IMR-90 (cell line): ENCODE data around the gene NUP210L. TPM values are rescaled to one million over a fixed set of nuclear protein-coding genes. Genes with fewer than 3 reads are reported as not detected.

ENCODE experiments used
- ATAC-seq: fragments of 200-7000 bp; cut with Tn5 transposase; 2 replicates; pipeline ENCODE4 v1.9.1; 2020; ENCODE audit warnings: low read depth, mild to moderate bottlenecking, moderate library complexity
- BruUV-seq: library from RNA; stranded (reverse); fragments of 400-500 nt; replicated peaks from 2 replicates; lab custom pipeline; 2021; lab: Mats Ljungman, UMichigan
- CTCF ChIA-PET: fragments of 300-600 bp; formaldehyde crosslinking; extraction: SDS; loops from one replicate; lab custom pipeline; 2021; ENCODE audit warnings: antibody characterized with exemption; lab: Yijun Ruan, JAX
- POLR2A ChIA-PET: fragments of 300-600 bp; sonication (Branson Sonifier 250); formaldehyde crosslinking; loops from one replicate; lab custom pipeline; 2022; ENCODE audit warnings: antibody characterized with exemption; ENCODE audit not compliant: unreplicated experiment; lab: Charles Lee
- DNase-seq: peaks from one replicate; pipeline ENCODE4 v3.0.0; 2013
- H2AFZ ChIP-seq: replicated peaks from 2 replicates; pipeline ENCODE3; 2013; ENCODE audit warnings: low read length, mild to moderate bottlenecking; ENCODE audit not compliant: poor library complexity
- H2AK5ac ChIP-seq: 2 replicates; pipeline ENCODE4 v1.6.1; 2013; ENCODE audit warnings: low read depth, low read length, inconsistent platforms
- H2AK9ac ChIP-seq: replicated peaks from 2 replicates; pipeline ENCODE3; 2013; ENCODE audit warnings: mild to moderate bottlenecking, low read depth, low read length, moderate library complexity; ENCODE audit not compliant: poor library complexity
- H2BK120ac ChIP-seq: 2 replicates; pipeline ENCODE4 v1.6.1; 2013; ENCODE audit warnings: low read depth, low read length, inconsistent platforms
- H2BK15ac ChIP-seq: 3 replicates; pipeline ENCODE4 v1.6.1; 2013; ENCODE audit warnings: low read depth, low read length, inconsistent platforms
- H2BK20ac ChIP-seq: 2 replicates; pipeline ENCODE4 v1.6.1; 2013; ENCODE audit warnings: low read depth, mild to moderate bottlenecking, inconsistent platforms, low read length, moderate library complexity
- H2BK5ac ChIP-seq: 2 replicates; pipeline ENCODE4 v1.6.1; 2013; ENCODE audit warnings: mild to moderate bottlenecking, low read depth, low read length, inconsistent platforms; ENCODE audit not compliant: poor library complexity, severe bottlenecking
- H3K14ac ChIP-seq: replicated peaks from 2 replicates; pipeline ENCODE4 v1.6.1; 2013; ENCODE audit warnings: low read depth, low read length, inconsistent platforms
- H3K18ac ChIP-seq: 2 replicates; pipeline ENCODE4 v1.6.1; 2013; ENCODE audit warnings: low read depth, low read length, control low read depth
- H3K23ac ChIP-seq: 2 replicates; pipeline ENCODE4 v1.6.1; 2013; ENCODE audit warnings: low read depth, low read length, inconsistent platforms
- H3K27ac ChIP-seq: 2 replicates; pipeline ENCODE4 v1.5.1; 2013; ENCODE audit warnings: mild to moderate bottlenecking, control low read depth, low read length; ENCODE audit not compliant: insufficient read depth
- H3K27me3 ChIP-seq: 2 replicates; pipeline ENCODE4 v1.6.1; 2013; ENCODE audit warnings: low read length; ENCODE audit not compliant: control insufficient read depth, insufficient read depth
- H3K36me3 ChIP-seq: 2 replicates; pipeline ENCODE4 v1.6.1; 2013; ENCODE audit warnings: low read length, mixed read lengths; ENCODE audit not compliant: control insufficient read depth, insufficient read depth
- H3K4ac ChIP-seq: 2 replicates; pipeline ENCODE4 v1.6.1; 2013; ENCODE audit warnings: low read depth, low read length, inconsistent platforms
- H3K4me1 ChIP-seq: 2 replicates; pipeline ENCODE4 v1.6.1; 2013; ENCODE audit warnings: low read length, mixed read lengths; ENCODE audit not compliant: control insufficient read depth, insufficient read depth
- H3K4me2 ChIP-seq: 2 replicates; pipeline ENCODE4 v1.6.1; 2013; ENCODE audit warnings: low read depth, mild to moderate bottlenecking, control low read depth, low read length, moderate library complexity
- H3K4me3 ChIP-seq: 2 replicates; pipeline ENCODE4 v1.5.1; 2013; ENCODE audit warnings: low read depth, mild to moderate bottlenecking, control low read depth, low read length, moderate library complexity; ENCODE audit not compliant: insufficient read depth
- H3K56ac ChIP-seq: 2 replicates; pipeline ENCODE4 v1.6.1; 2013; ENCODE audit warnings: low read length, inconsistent platforms; ENCODE audit not compliant: insufficient read depth; ENCODE audit errors: extremely low read depth
- H3K79me1 ChIP-seq, 2 experiments: 2 replicates each; pipeline ENCODE4 v1.6.1; 2013; ENCODE audit warnings: low read length in 2 of 2, inconsistent platforms in 1 of 2, low read depth in 1 of 2
- H3K9ac ChIP-seq: 2 replicates; pipeline ENCODE4 v1.6.1; 2013; ENCODE audit warnings: low read depth, low read length, control low read depth
- H3K9me1 ChIP-seq: 2 replicates; pipeline ENCODE4 v1.6.1; 2013; ENCODE audit warnings: low read length, inconsistent platforms; ENCODE audit not compliant: insufficient read depth
- H3K9me3 ChIP-seq: 2 replicates; pipeline ENCODE4 v1.6.1; 2013; ENCODE audit warnings: low read length; ENCODE audit not compliant: control insufficient read depth, insufficient read depth
- H4K20me1 ChIP-seq: 2 replicates; pipeline ENCODE4 v1.6.1; 2013; ENCODE audit warnings: low read length, inconsistent platforms; ENCODE audit not compliant: insufficient read depth
- H4K5ac ChIP-seq: 2 replicates; pipeline ENCODE4 v1.6.1; 2013; ENCODE audit warnings: mild to moderate bottlenecking, low read depth, low read length, control low read depth
- H4K8ac ChIP-seq, 2 experiments: 2 replicates each; pipeline ENCODE4 v1.6.1; 2013; ENCODE audit warnings: low read depth in 2 of 2, low read length in 2 of 2, control low read depth in 1 of 2, inconsistent platforms in 1 of 2
- H4K91ac ChIP-seq: 2 replicates; pipeline ENCODE4 v1.6.1; 2013; ENCODE audit warnings: low read depth, low read length, inconsistent platforms; ENCODE audit not compliant: insufficient read depth
- CEBPB ChIP-seq: IDR thresholded peaks from 2 replicates; pipeline ENCODE4 v1.6.1; 2012; ENCODE audit warnings: low read depth, low read length, improper control_type of control experiment
- CHD1 ChIP-seq: IDR thresholded peaks from 2 replicates; pipeline ENCODE4 v1.6.1; 2012; ENCODE audit warnings: low read depth, low read length, improper control_type of control experiment
- CTCF ChIP-seq: conservative IDR thresholded peaks from 2 replicates; pipeline ENCODE4 v1.5.1; 2012; ENCODE audit warnings: mild to moderate bottlenecking, low read depth, low read length, improper control_type of control experiment
- FOS ChIP-seq: fragments of 150-350 bp; IDR thresholded peaks from 2 replicates; pipeline ENCODE4 v1.6.1; 2016; ENCODE audit warnings: low read depth, low read length
- MAFK ChIP-seq: IDR thresholded peaks from 2 replicates; pipeline ENCODE4 v1.6.1; 2012; ENCODE audit warnings: low read depth, low read length, improper control_type of control experiment
- MAZ ChIP-seq: IDR thresholded peaks from 2 replicates; pipeline ENCODE4 v1.6.1; 2012; ENCODE audit warnings: low read depth, mild to moderate bottlenecking, low read length, improper control_type of control experiment, moderate library complexity, borderline replicate concordance
- MXI1 ChIP-seq: IDR thresholded peaks from 2 replicates; pipeline ENCODE4 v1.6.1; 2012; ENCODE audit warnings: low read depth, mild to moderate bottlenecking, low read length, moderate library complexity, borderline replicate concordance
- POLR2A ChIP-seq: IDR thresholded peaks from 2 replicates; pipeline ENCODE4 v1.6.1; 2012; ENCODE audit warnings: mild to moderate bottlenecking, low read depth, low read length
- RAD21 ChIP-seq: IDR thresholded peaks from 2 replicates; pipeline ENCODE4 v1.6.1; 2012; ENCODE audit warnings: low read length, improper control_type of control experiment
- RCOR1 ChIP-seq: IDR thresholded peaks from 2 replicates; pipeline ENCODE4 v1.6.1; 2012; ENCODE audit warnings: mild to moderate bottlenecking, low read length, improper control_type of control experiment; ENCODE audit not compliant: insufficient replicate concordance
- RFX5 ChIP-seq: IDR thresholded peaks from 2 replicates; pipeline ENCODE4 v1.8.0; 2012; ENCODE audit warnings: low read depth, mild to moderate bottlenecking, low read length, moderate library complexity
- SMC3 ChIP-seq: fragments of 150-350 bp; IDR thresholded peaks from 2 replicates; pipeline ENCODE4 v1.6.1; 2016; ENCODE audit warnings: low read depth, mild to moderate bottlenecking, antibody characterized with exemption, low read length, moderate library complexity
- WGBS, 2 experiments: methylation state at CpG; one replicate each; pipeline versions ENCODE4 v1.1.5 to v1.1.7; 2013; ENCODE audit warnings: missing lambda C conversion rate in 2 of 2; ENCODE audit not compliant: insufficient read length in 1 of 2; ENCODE audit errors: extremely low coverage in 2 of 2; 5-methylcytosine and 5-hydroxymethylcytosine counted together
- dilution Hi-C: fragments of 300-500 bp; cut with HindIII; formaldehyde crosslinking; loops from one replicate; pipeline ENCODE4 v1.14.3; 2018; ENCODE audit warnings: low sequenced_read_pairs; ENCODE audit not compliant: unreplicated experiment
- in situ Hi-C: fragments of 300-500 bp; cut with MboI; formaldehyde crosslinking; loops from 3 replicates; pipeline ENCODE4 v1.14.3; 2019; ENCODE audit warnings: low sequenced_read_pairs, inconsistent platforms, mixed read lengths
- intact Hi-C: fragments of 100-400 bp; cut with micrococcal nuclease; formaldehyde crosslinking; loops from 2 replicates; pipeline ENCODE4 v1.10.0; 2022
- polyA plus RNA-seq, 3 experiments: library from polyadenylated mRNA; depleted of rRNA; stranded (reverse); fragments of >200 nt; gene quantifications; 2 replicates each; pipeline ENCODE4 v1.2.3, GENCODE V29; 2012; ENCODE audit warnings: low replicate concordance in 1 of 3
- total RNA-seq: library from RNA; depleted of rRNA; stranded (reverse); fragments of >200 nt; gene quantifications from 2 replicates; pipeline ENCODE4 v1.2.3, GENCODE V29; 2012
- TF ChIP-seq, protein P1 (sequence below): fragments of 150-350 bp; IDR thresholded peaks from 2 replicates; pipeline ENCODE4 v1.6.1; 2016; ENCODE audit warnings: low read depth, mild to moderate bottlenecking, low read length, moderate library complexity, borderline replicate concordance
- TF ChIP-seq, protein P2 (sequence below): fragments of 150-350 bp; IDR thresholded peaks from 2 replicates; pipeline ENCODE4 v1.6.1; 2017; ENCODE audit warnings: mild to moderate bottlenecking, antibody characterized with exemption, low read length, low read depth

Gene NUP210L
- total and polyA plus RNA-seq, 2 of the 4 experiments (the other 2 are of a cell fraction) = under 0.01 to 0.02 TPM

DNA sequence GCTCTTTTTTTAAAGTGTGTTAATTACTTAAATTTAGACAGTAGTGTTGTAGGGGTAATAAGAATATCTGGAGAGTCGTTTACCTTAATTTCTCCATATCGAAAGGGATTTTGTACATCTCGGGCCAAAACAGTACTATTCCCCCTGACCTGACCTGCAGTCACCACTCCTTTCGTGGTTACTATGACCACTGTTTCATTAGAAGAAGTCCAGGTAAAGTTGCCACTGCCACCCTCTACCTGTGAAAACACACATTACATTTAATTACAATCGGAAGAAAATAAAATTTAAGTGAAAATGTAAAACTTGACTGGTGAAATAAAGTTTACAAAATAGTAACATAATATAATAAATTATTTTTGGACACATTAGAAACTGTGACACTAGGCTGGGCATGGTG, 37.2 kb downstream of the NUP210L start:
- DNase-seq (no peak), ATAC-seq (no peak)
- no TSS peak for BruUV-seq
- ChIA-PET CTCF (no interaction called here), POLR2A (no interaction called here)
- H3K4me1 ChIP-seq = no peaks in the 10 kb centered on the region
- no peak overlapping the region for H2AFZ ChIP-seq
- no peaks in the 10 kb centered on the region for H3K9me3 ChIP-seq
- no peak overlapping the region for H4K91ac ChIP-seq
- no CpG with 5 or more reads among the region's 5 CpGs for WGBS, 2 experiments
- no peak overlapping the region for H4K5ac ChIP-seq
- no peak overlapping the region for H2AK9ac ChIP-seq
- H3K4me3 ChIP-seq = no peak overlapping the region
- H3K36me3 ChIP-seq = no peaks in the 10 kb centered on the region
- H3K23ac ChIP-seq = no peak overlapping the region
- no peak overlapping the region for H3K4ac ChIP-seq
- intact Hi-C loops (no loop called here), in situ Hi-C loops (no loop called here), dilution Hi-C loops (no loop called here)
- H3K27ac ChIP-seq = no peak overlapping the region
- no peak overlapping the region for H2BK5ac ChIP-seq
- no peak overlapping the region for H3K18ac ChIP-seq
- no peak overlapping the region for H2BK120ac ChIP-seq
- H3K4me2 ChIP-seq = no peak overlapping the region
- H2AK5ac ChIP-seq = no peak overlapping the region
- H4K20me1 ChIP-seq = no peaks in the 10 kb centered on the region
- no peaks in the 10 kb centered on the region for H3K27me3 ChIP-seq
- no peaks in the 10 kb centered on the region for H3K79me1 ChIP-seq
- H3K56ac ChIP-seq = no peak overlapping the region
- H2BK20ac ChIP-seq = no peak overlapping the region
- no peak overlapping the region for H4K8ac ChIP-seq
- no peak overlapping the region for H3K14ac ChIP-seq
- TF ChIP-seq MAZ (no peak), CTCF (no peak), MAFK (no peak), SMC3 (no peak), RFX5 (no peak), RAD21 (no peak), CHD1 (no peak), RCOR1 (no peak), FOS (no peak), MXI1 (no peak), CEBPB (no peak), POLR2A (no peak)
- TF ChIP-seq, protein P1, sequence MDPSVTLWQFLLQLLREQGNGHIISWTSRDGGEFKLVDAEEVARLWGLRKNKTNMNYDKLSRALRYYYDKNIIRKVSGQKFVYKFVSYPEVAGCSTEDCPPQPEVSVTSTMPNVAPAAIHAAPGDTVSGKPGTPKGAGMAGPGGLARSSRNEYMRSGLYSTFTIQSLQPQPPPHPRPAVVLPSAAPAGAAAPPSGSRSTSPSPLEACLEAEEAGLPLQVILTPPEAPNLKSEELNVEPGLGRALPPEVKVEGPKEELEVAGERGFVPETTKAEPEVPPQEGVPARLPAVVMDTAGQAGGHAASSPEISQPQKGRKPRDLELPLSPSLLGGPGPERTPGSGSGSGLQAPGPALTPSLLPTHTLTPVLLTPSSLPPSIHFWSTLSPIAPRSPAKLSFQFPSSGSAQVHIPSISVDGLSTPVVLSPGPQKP = no peak
- TF ChIP-seq, protein P2, sequence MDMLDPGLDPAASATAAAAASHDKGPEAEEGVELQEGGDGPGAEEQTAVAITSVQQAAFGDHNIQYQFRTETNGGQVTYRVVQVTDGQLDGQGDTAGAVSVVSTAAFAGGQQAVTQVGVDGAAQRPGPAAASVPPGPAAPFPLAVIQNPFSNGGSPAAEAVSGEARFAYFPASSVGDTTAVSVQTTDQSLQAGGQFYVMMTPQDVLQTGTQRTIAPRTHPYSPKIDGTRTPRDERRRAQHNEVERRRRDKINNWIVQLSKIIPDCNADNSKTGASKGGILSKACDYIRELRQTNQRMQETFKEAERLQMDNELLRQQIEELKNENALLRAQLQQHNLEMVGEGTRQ = no peak
- no peaks in the 10 kb centered on the region for H3K9me1 ChIP-seq
- H3K9ac ChIP-seq = no peak overlapping the region
- no peak overlapping the region for H2BK15ac ChIP-seq
